ENCODE data around the gene MACROD2.

Gene MACROD2

GRCh38 chr20:15627501-15627903 is 1632.2 kb downstream of the MACROD2 start:
- H3K36me3 Mint-ChIP-seq (ENCODE audit: low read depth), result no peaks in the 10 kb centered on the region
- DNase-seq (ENCODE audit: low spot score), result no peak
- peaks cover 23% of the 10 kb centered on the region for H3K9me3 Mint-ChIP-seq
- H3K27ac Mint-ChIP-seq, result no peak overlapping the region
- H3K4me3 Mint-ChIP-seq, result no peak overlapping the region
- H3K4me1 Mint-ChIP-seq (ENCODE audit: low read depth), result no peaks in the 10 kb centered on the region
- no peaks in the 10 kb centered on the region for H3K27me3 Mint-ChIP-seq (ENCODE audit: low read depth)

DNA sequence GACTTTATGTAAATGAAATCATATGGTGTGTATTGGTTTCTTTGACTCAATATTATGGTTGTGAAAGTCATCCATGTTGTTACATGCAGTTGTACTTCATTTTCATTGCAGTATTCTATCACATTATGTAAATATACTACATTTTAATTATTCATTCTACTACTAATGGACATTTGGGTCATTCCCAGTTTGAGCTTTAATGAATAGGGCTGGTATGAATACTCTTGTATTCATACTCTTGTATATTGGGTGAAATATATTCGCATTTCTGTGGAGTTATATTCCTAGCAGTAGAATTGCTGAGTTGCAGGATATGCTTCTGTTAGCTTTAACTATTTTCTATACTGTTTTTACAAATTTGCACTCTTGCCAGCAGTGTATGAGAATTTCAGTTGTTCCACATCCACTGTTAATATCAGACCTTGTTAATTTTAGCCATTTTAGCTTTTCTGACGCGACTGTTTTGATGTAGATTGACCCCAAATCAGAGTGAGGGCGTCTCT is 1633.6 kb downstream of the MACROD2 start:
- Mint-ChIP-seq H3K27ac (no peak overlapping the region), H3K27me3 (ENCODE audit: low read depth) (no peaks in the 10 kb centered on the region), H3K9me3 (peaks cover 25% of the 10 kb centered on the region), H3K4me1 (ENCODE audit: low read depth) (no peaks in the 10 kb centered on the region), H3K36me3 (ENCODE audit: low read depth) (no peaks in the 10 kb centered on the region), H3K4me3 (no peak overlapping the region)
- DNase-seq (ENCODE audit: low spot score), result no peak

GRCh38 chr20:15630360-15630759 is 1635.0 kb downstream of the MACROD2 start:
- Mint-ChIP-seq H3K27ac (no peak overlapping the region), H3K36me3 (ENCODE audit: low read depth) (no peaks in the 10 kb centered on the region)

DNA sequence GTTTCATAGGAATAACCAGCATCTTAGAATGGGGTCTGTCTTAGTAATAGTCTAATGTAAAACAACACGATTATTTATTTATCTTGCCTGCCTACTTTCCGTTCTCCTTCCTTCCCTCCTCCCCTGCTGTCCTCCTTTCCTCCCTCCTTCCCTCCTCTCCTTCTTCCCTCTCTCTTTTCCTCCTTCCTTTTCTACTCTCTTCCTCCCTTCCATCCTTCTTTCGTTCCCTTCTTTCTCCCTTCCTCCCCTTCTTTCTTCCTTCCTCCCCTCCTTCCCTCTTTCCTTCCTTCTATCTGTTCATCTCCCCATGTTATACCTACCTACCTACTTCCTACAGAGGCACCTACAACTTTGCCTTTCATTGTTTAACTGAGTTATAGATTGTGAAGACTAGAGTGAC is 1637.4 kb downstream of the MACROD2 start:
- no peak overlapping the region for H3K4me3 Mint-ChIP-seq
- H3K27ac Mint-ChIP-seq, result no peak overlapping the region
- no peaks in the 10 kb centered on the region for H3K27me3 Mint-ChIP-seq (ENCODE audit: low read depth)
- no peaks in the 10 kb centered on the region for H3K4me1 Mint-ChIP-seq (ENCODE audit: low read depth)
- no peak for DNase-seq (ENCODE audit: low spot score)
- H3K9me3 Mint-ChIP-seq, result peaks cover 31% of the 10 kb centered on the region
- no peaks in the 10 kb centered on the region for H3K36me3 Mint-ChIP-seq (ENCODE audit: low read depth)

More at GRCh38 chr20:15630360-15630759, 1635.0 kb downstream of the MACROD2 start:
- no peak overlapping the region for H3K4me3 Mint-ChIP-seq
- no peak for DNase-seq (ENCODE audit: low spot score)
- peaks cover 35% of the 10 kb centered on the region for H3K9me3 Mint-ChIP-seq
- no peaks in the 10 kb centered on the region for H3K4me1 Mint-ChIP-seq (ENCODE audit: low read depth)
- H3K27me3 Mint-ChIP-seq (ENCODE audit: low read depth), result no peaks in the 10 kb centered on the region

- no peak overlapping the region for H3K27ac Mint-ChIP-seq
- DNase-seq (ENCODE audit: low spot score), result no peak
- H3K4me1 Mint-ChIP-seq (ENCODE audit: low read depth), result no peaks in the 10 kb centered on the region
- H3K4me3 Mint-ChIP-seq, result no peak overlapping the region
- no peaks in the 10 kb centered on the region for H3K27me3 Mint-ChIP-seq (ENCODE audit: low read depth)
- H3K9me3 Mint-ChIP-seq, result peaks cover 34% of the 10 kb centered on the region
- no peaks in the 10 kb centered on the region for H3K36me3 Mint-ChIP-seq (ENCODE audit: low read depth)
Measured at GRCh38 chr20:15634102-15634501, 1638.8 kb downstream of the MACROD2 start.

- peaks cover 38% of the 10 kb centered on the region for H3K9me3 Mint-ChIP-seq
- no peaks in the 10 kb centered on the region for H3K27me3 Mint-ChIP-seq (ENCODE audit: low read depth)
- H3K4me1 Mint-ChIP-seq (ENCODE audit: low read depth), result no peaks in the 10 kb centered on the region
- no peak overlapping the region for H3K4me3 Mint-ChIP-seq
- no peak overlapping the region for H3K27ac Mint-ChIP-seq
- H3K36me3 Mint-ChIP-seq (ENCODE audit: low read depth), result no peaks in the 10 kb centered on the region
- DNase-seq (ENCODE audit: low spot score), result no peak
Measured at GRCh38 chr20:15637546-15637945, 1642.2 kb downstream of the MACROD2 start.

- DNase-seq (ENCODE audit: low spot score), result no peak
- peaks cover 40% of the 10 kb centered on the region for H3K9me3 Mint-ChIP-seq
- H3K27ac Mint-ChIP-seq, result no peak overlapping the region
- H3K4me3 Mint-ChIP-seq, result no peak overlapping the region
- no peaks in the 10 kb centered on the region for H3K36me3 Mint-ChIP-seq (ENCODE audit: low read depth)
- no peaks in the 10 kb centered on the region for H3K27me3 Mint-ChIP-seq (ENCODE audit: low read depth)
- H3K4me1 Mint-ChIP-seq (ENCODE audit: low read depth), result no peaks in the 10 kb centered on the region
Measured at GRCh38 chr20:15637950-15638754, 1642.8 kb downstream of the MACROD2 start.

DNA sequence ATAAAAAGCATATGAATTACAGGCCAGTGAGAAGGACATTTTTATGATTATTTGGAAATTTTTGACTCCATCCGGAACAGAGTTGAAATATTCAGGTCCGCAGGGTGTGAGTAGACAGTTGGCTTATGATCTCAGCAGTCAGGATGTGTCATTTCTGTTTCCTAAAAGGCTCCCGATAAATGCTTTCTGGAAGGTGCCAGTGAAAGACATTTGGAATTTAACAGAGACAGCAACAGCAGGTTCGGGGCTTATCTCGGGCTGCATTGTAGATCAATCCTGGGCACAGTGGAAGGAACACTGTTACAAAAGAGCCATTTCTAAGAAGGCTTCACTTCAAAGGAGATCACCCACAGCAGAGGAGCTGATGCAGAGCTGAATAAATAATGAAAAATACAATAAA is 1643.5 kb downstream of the MACROD2 start:
- DNase-seq (ENCODE audit: low spot score), result no peak
- Mint-ChIP-seq H3K4me1 (ENCODE audit: low read depth) (no peaks in the 10 kb centered on the region), H3K9me3 (peaks cover 42% of the 10 kb centered on the region), H3K27me3 (ENCODE audit: low read depth) (no peaks in the 10 kb centered on the region), H3K4me3 (no peak overlapping the region), H3K27ac (no peak overlapping the region), H3K36me3 (ENCODE audit: low read depth) (no peaks in the 10 kb centered on the region)

DNA sequence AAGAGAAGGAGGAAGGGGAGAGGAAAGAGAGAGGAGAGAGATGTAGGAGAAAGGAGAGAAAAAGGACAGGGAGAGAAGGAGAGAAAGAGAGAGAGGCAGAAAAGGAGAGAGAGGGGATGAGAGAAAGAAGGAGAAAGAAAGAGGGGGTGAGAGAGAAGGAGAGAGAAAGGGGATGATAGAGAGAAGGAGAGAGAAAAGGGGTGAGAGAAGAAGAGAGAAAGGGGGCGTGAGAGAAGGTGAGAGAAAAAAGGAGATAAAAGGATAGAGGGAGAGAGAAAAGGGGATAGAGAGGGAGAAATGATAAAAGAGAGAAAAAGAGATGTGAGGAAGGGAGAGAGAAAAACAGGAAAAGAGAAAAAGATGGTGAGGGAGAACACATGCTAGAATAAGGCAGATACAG is 1644.5 kb downstream of the MACROD2 start:
- Mint-ChIP-seq H3K4me3 (no peak overlapping the region), H3K27ac (no peak overlapping the region), H3K27me3 (ENCODE audit: low read depth) (no peaks in the 10 kb centered on the region), H3K36me3 (ENCODE audit: low read depth) (no peaks in the 10 kb centered on the region), H3K4me1 (ENCODE audit: low read depth) (no peaks in the 10 kb centered on the region), H3K9me3 (peaks cover 33% of the 10 kb centered on the region)
- no peak for DNase-seq (ENCODE audit: low spot score)

DNA sequence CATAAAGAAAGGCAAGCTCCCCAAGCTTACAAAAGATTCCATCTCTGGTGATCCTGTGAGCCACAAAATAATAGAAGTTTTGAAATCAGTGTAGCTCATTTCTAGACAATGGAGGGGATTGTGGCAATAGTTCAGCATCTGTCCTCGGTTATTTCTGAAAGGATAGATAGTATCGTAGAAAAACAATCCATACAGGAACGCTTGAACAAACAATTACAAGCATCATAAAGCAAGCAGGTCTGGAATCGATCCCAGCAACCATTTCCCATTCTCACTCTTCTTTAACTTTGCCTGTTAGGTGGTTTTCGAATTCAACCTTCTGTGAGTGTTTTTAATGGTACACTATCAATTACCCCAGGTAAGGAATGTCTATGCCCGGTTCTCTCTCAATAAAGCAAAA is 1646.8 kb downstream of the MACROD2 start:
- Mint-ChIP-seq H3K27ac (no peak overlapping the region), H3K36me3 (ENCODE audit: low read depth) (no peaks in the 10 kb centered on the region), H3K4me1 (ENCODE audit: low read depth) (no peaks in the 10 kb centered on the region), H3K9me3 (peaks cover 31% of the 10 kb centered on the region), H3K27me3 (ENCODE audit: low read depth) (no peaks in the 10 kb centered on the region), H3K4me3 (no peak overlapping the region)
- no peak for DNase-seq (ENCODE audit: low spot score)

GRCh38 chr20:15642676-15643075 is 1647.4 kb downstream of the MACROD2 start:
- no peaks in the 10 kb centered on the region for H3K27me3 Mint-ChIP-seq (ENCODE audit: low read depth)
- no peaks in the 10 kb centered on the region for H3K36me3 Mint-ChIP-seq (ENCODE audit: low read depth)
- H3K27ac Mint-ChIP-seq, result no peak overlapping the region

GRCh38 chr20:15643713-15644112 is 1648.4 kb downstream of the MACROD2 start:
- H3K27me3 Mint-ChIP-seq (ENCODE audit: low read depth), result no peaks in the 10 kb centered on the region
- H3K4me1 Mint-ChIP-seq (ENCODE audit: low read depth), result no peaks in the 10 kb centered on the region
- H3K36me3 Mint-ChIP-seq (ENCODE audit: low read depth), result no peaks in the 10 kb centered on the region
- H3K27ac Mint-ChIP-seq, result no peak overlapping the region
- no peak overlapping the region for H3K4me3 Mint-ChIP-seq
- no peak for DNase-seq (ENCODE audit: low spot score)
- H3K9me3 Mint-ChIP-seq, result peaks cover 37% of the 10 kb centered on the region

More at GRCh38 chr20:15642676-15643075, 1647.4 kb downstream of the MACROD2 start:
- peaks cover 35% of the 10 kb centered on the region for H3K9me3 Mint-ChIP-seq
- no peak overlapping the region for H3K4me3 Mint-ChIP-seq
- no peaks in the 10 kb centered on the region for H3K4me1 Mint-ChIP-seq (ENCODE audit: low read depth)
- DNase-seq (ENCODE audit: low spot score), result no peak

GRCh38 chr20:15645816-15646215 is 1650.5 kb downstream of the MACROD2 start:
- Mint-ChIP-seq H3K9me3 (peaks cover 32% of the 10 kb centered on the region), H3K4me1 (ENCODE audit: low read depth) (no peaks in the 10 kb centered on the region), H3K36me3 (ENCODE audit: low read depth) (no peaks in the 10 kb centered on the region), H3K27ac (no peak overlapping the region), H3K27me3 (ENCODE audit: low read depth) (no peaks in the 10 kb centered on the region), H3K4me3 (no peak overlapping the region)
- DNase-seq (ENCODE audit: low spot score), result no peak

DNA sequence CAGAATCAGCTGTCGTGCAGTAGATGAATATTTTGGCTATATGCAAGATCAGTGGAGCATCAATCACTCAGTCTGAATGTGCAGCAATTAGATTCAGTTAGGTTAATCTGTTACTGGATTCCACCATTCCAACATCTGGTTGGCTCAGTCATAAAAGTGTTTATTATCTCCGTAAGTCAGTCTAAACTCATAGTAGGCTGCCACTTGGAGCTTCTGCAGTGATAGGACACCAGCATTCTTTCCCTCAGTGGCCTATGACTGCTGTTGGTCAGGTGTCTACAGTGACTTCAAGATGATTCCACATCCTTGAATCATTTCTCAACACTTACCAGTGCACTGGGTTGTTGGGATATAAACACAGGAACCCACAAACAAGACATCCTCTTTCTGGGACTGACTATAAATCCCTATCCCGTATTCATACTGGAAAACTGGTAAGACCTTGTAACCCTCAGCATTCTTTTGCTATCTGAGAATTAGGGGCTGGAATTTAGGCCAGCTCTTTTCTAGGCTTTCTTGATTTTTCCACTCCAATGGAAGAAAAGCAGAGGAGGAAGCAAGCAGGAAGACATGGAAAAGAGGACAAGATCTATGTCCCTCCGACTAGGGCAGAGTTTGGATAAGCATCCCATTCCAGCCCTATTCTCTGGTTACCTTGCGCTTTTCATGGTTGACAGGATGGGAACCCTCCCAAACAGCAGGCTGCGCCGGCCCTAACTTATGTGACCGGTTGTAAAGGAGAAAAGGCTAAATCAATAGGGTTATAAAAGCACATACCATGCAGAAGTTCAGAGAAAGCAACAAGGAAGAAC is 1658.3 kb downstream of the MACROD2 start:
- Mint-ChIP-seq H3K27ac (no peak overlapping the region), H3K4me1 (ENCODE audit: low read depth) (no peaks in the 10 kb centered on the region), H3K36me3 (ENCODE audit: low read depth) (no peaks in the 10 kb centered on the region), H3K4me3 (no peak overlapping the region), H3K9me3 (peaks cover under 1% of the 10 kb centered on the region), H3K27me3 (ENCODE audit: low read depth) (no peaks in the 10 kb centered on the region)
- DNase-seq (ENCODE audit: low spot score), result no peak
